Stimulated activated CD8-positive, alpha-beta memory T cell treated with anti-CD3 and anti-CD28 coated beads, Interleukin-2, amount 100 ng/mL, for 48 hours (primary cell): Measurements from ENCODE around the gene PSMG2.
"Not testable (repeated sequence)": the region's sequence is repeated elsewhere in the genome, so short reads cannot be mapped to it uniquely, and the experiment has no call there.

Experiments used
- DNase-seq, 2 donors: peaks; one replicate each; pipeline ENCODE4 v3.0.0-alpha.2; 2020; ENCODE audit warnings: low read depth in 2 of 2

The PSMG2 gene

GRCh38 chr18:12722731-12723130, 19.9 kb downstream of the PSMG2 start:
- no peak for DNase-seq

- no peak for DNase-seq
Measured at GRCh38 chr18:12726331-12726730, 23.5 kb downstream of the PSMG2 start.

- DNase-seq, result peak in 1 of 2 donors; percentile 15
Measured at GRCh38 chr18:12726774-12727550, 24.1 kb downstream of the PSMG2 start.

GRCh38 chr18:12737243-12737902, 34.5 kb downstream of the PSMG2 start:
- no peak for DNase-seq

GRCh38 chr18:12741351-12741750, 38.5 kb downstream of the PSMG2 start:
- no peak for DNase-seq

GRCh38 chr18:12742453-12742852, 39.6 kb downstream of the PSMG2 start:
- no peak for DNase-seq

GRCh38 chr18:12744103-12744502, 41.3 kb downstream of the PSMG2 start:
- no peak for DNase-seq

GRCh38 chr18:12745095-12745795, 42.4 kb downstream of the PSMG2 start:
- no peak for DNase-seq

- DNase-seq, result no peak
Measured at GRCh38 chr18:12747530-12748315, 44.9 kb downstream of the PSMG2 start.

- no peak for DNase-seq
Measured at GRCh38 chr18:12748671-12749070, 45.8 kb downstream of the PSMG2 start.

GRCh38 chr18:12749121-12749520, 46.3 kb downstream of the PSMG2 start:
- DNase-seq, result no peak

- no peak for DNase-seq
Measured at GRCh38 chr18:12750076-12750714, 47.4 kb downstream of the PSMG2 start.

- DNase-seq, result no peak
Measured at GRCh38 chr18:12750715-12751502, 48.1 kb downstream of the PSMG2 start.

- no peak for DNase-seq
Measured at GRCh38 chr18:12751503-12751884, 48.7 kb downstream of the PSMG2 start.

- DNase-seq, result no peak
Measured at GRCh38 chr18:12751891-12752290, 49.0 kb downstream of the PSMG2 start.

- no peak for DNase-seq
Measured at GRCh38 chr18:12754511-12754910, 51.7 kb downstream of the PSMG2 start.

- DNase-seq, result not testable (repeated sequence)
Measured at GRCh38 chr18:12755606-12756005, 52.8 kb downstream of the PSMG2 start.

GRCh38 chr18:12756619-12757239, 53.9 kb downstream of the PSMG2 start:
- DNase-seq, result not testable (repeated sequence)

GRCh38 chr18:12758566-12758965, 55.7 kb downstream of the PSMG2 start:
- DNase-seq, result not testable (repeated sequence)

GRCh38 chr18:12765126-12765525, 62.3 kb downstream of the PSMG2 start:
- no peak for DNase-seq
